Measurements from ENCODE around the gene SCAF8.

- TF ChIP-seq, protein P1, sequence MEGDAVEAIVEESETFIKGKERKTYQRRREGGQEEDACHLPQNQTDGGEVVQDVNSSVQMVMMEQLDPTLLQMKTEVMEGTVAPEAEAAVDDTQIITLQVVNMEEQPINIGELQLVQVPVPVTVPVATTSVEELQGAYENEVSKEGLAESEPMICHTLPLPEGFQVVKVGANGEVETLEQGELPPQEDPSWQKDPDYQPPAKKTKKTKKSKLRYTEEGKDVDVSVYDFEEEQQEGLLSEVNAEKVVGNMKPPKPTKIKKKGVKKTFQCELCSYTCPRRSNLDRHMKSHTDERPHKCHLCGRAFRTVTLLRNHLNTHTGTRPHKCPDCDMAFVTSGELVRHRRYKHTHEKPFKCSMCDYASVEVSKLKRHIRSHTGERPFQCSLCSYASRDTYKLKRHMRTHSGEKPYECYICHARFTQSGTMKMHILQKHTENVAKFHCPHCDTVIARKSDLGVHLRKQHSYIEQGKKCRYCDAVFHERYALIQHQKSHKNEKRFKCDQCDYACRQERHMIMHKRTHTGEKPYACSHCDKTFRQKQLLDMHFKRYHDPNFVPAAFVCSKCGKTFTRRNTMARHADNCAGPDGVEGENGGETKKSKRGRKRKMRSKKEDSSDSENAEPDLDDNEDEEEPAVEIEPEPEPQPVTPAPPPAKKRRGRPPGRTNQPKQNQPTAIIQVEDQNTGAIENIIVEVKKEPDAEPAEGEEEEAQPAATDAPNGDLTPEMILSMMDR (IDR thresholded peaks at IDR 0.05): no peak
- TF ChIP-seq POLR2A (IDR thresholded peaks at IDR 0.05): no peak
These were observed 96.8 kb downstream of the SCAF8 start for GRCh38 chr6:154829970-154830369.
